HFFc6 (cell line): Measurements from ENCODE around the gene RCSD1. TPM values are rescaled to one million over a fixed set of nuclear protein-coding genes. Genes with fewer than 3 reads are reported as not detected.

Experiments used
- DNase-seq: peaks from one replicate; pipeline ENCODE4 v3.0.0-alpha.2; 2018
- H3K27ac Mint-ChIP-seq: 2 replicates; pipeline ENCODE4 v1.8.0; 2020; ENCODE audit warnings: mild to moderate bottlenecking, mixed read lengths
- H3K27me3 Mint-ChIP-seq: 2 replicates; pipeline ENCODE4 v1.8.0; 2021; ENCODE audit warnings: mild to moderate bottlenecking, moderate library complexity, mixed read lengths; ENCODE audit not compliant: insufficient read depth
- H3K36me3 Mint-ChIP-seq: 2 replicates; pipeline ENCODE4 v1.8.0; 2021; ENCODE audit warnings: low read depth, mixed read lengths
- H3K4me1 Mint-ChIP-seq: 2 replicates; pipeline ENCODE4 v1.8.0; 2020; ENCODE audit warnings: low read depth, mixed read lengths
- H3K4me3 Mint-ChIP-seq: 2 replicates; pipeline ENCODE4 v1.8.0; 2020; ENCODE audit warnings: mild to moderate bottlenecking, moderate library complexity, mixed read lengths
- H3K9me3 Mint-ChIP-seq: 2 replicates; pipeline ENCODE4 v1.8.0; 2020; ENCODE audit warnings: mild to moderate bottlenecking, mixed read lengths
- CTCF ChIP-seq: fragments of 200-600 bp; sonication (generic); IDR thresholded peaks from 2 replicates; pipeline ENCODE4 v1.5.0; 2021; ENCODE audit warnings: antibody characterized with exemption, mild to moderate bottlenecking
- total RNA-seq, 6 experiments: library from RNA; stranded (reverse); fragmentation: NEBNext Ultra II Directional; extraction: Animal tissue kit (Norgen Biotek cat#: 25700); gene quantifications; 2 replicates in 1 of 6; 3 replicates in 5 of 6; pipeline ENCODE4 v1.2.3, GENCODE V29; 2021

RCSD1 gene
- total RNA-seq, 6 experiments from 2014 or later = not detected

- Mint-ChIP-seq H3K36me3 (no peaks in the 10 kb centered on the region), H3K4me3 (no peak overlapping the region), H3K9me3 (no peaks in the 10 kb centered on the region), H3K4me1 (no peaks in the 10 kb centered on the region; the same call in 1 of the 2 replicates), H3K27me3 (peaks cover 37% of the 10 kb centered on the region), H3K27ac (no peak overlapping the region)
- TF ChIP-seq CTCF = no peak
- DNase-seq = no peak
Measured at GRCh38 chr1:167679714-167680113, 49.7 kb downstream of the RCSD1 start.

GRCh38 chr1:167681024-167681423 is 51.0 kb downstream of the RCSD1 start:
- no peak for DNase-seq
- Mint-ChIP-seq H3K36me3 (no peaks in the 10 kb centered on the region), H3K4me3 (no peak overlapping the region), H3K4me1 (no peaks in the 10 kb centered on the region; the same call in 1 of the 2 replicates), H3K9me3 (no peaks in the 10 kb centered on the region), H3K27me3 (peaks cover 28% of the 10 kb centered on the region), H3K27ac (no peak overlapping the region)
- no peak for TF ChIP-seq CTCF

GRCh38 chr1:167681451-167682098 is 51.5 kb downstream of the RCSD1 start:
- peaks cover 25% of the 10 kb centered on the region for H3K27me3 Mint-ChIP-seq
- H3K27ac Mint-ChIP-seq = no peak overlapping the region
- no peak for DNase-seq

GRCh38 chr1:167683226-167683625 is 53.2 kb downstream of the RCSD1 start:
- H3K9me3 Mint-ChIP-seq = no peaks in the 10 kb centered on the region
- no peak for DNase-seq
- H3K4me3 Mint-ChIP-seq = no peak overlapping the region
- no peak overlapping the region for H3K27ac Mint-ChIP-seq
- H3K4me1 Mint-ChIP-seq = no peaks in the 10 kb centered on the region; the same call in 1 of the 2 replicates
- TF ChIP-seq CTCF = no peak
- H3K27me3 Mint-ChIP-seq = peaks cover 23% of the 10 kb centered on the region
- H3K36me3 Mint-ChIP-seq = no peaks in the 10 kb centered on the region

More at GRCh38 chr1:167681451-167682098, 51.5 kb downstream of the RCSD1 start:
- H3K4me3 Mint-ChIP-seq = no peak overlapping the region
- no peaks in the 10 kb centered on the region for H3K9me3 Mint-ChIP-seq
- no peak for TF ChIP-seq CTCF
- H3K36me3 Mint-ChIP-seq = no peaks in the 10 kb centered on the region
- H3K4me1 Mint-ChIP-seq = no peaks in the 10 kb centered on the region; the same call in 1 of the 2 replicates

GRCh38 chr1:167683641-167684502 is 53.8 kb downstream of the RCSD1 start:
- no peak for TF ChIP-seq CTCF
- Mint-ChIP-seq H3K36me3 (no peaks in the 10 kb centered on the region), H3K4me3 (no peak overlapping the region), H3K4me1 (peaks cover 5% of the 10 kb centered on the region; the same call in 1 of the 2 replicates), H3K27me3 (peaks cover 23% of the 10 kb centered on the region), H3K27ac (no peak overlapping the region), H3K9me3 (no peaks in the 10 kb centered on the region)
- no peak for DNase-seq
